HG03039 (cell line): Measurements from ENCODE around the gene PELO.
A peak's percentile ranks its signal among the peaks of the same experiment; 100 is the strongest.
"Not testable (repeated sequence)": the region's sequence is repeated elsewhere in the genome, so short reads cannot be mapped to it uniquely, and the experiment has no call there.

Source experiments
- ATAC-seq: cut with Tn5 transposase; IDR thresholded peaks from one replicate; pipeline ENCODE4 v1.9.1; 2021; ENCODE audit warnings: mild to moderate bottlenecking, moderate library complexity; ENCODE audit not compliant: unreplicated experiment

Gene PELO

GRCh38 chr5:52787600-52788504 lies at the start of gene PELO, which contains the start of gene ITGA1:
PELO (plus strand) TSS chr5:52787916; CDS start chr5:52800395, 12,479 bp downstream.
ITGA1 (plus strand) TSS chr5:52787916; CDS start chr5:52788354, 438 bp downstream.
- peak; percentile 76 for ATAC-seq

GRCh38 chr5:52738095-52738506 lies 49.6 kb upstream of the PELO start:
- ATAC-seq = peak; percentile 82

GRCh38 chr5:52740007-52740406 lies 47.7 kb upstream of the PELO start:
- ATAC-seq = no peak

- no peak for ATAC-seq
Observed at GRCh38 chr5:52743012-52743411, 44.7 kb upstream of the PELO start.

GRCh38 chr5:52743529-52743928 lies 44.2 kb upstream of the PELO start:
- ATAC-seq = no peak

GRCh38 chr5:52743970-52744369 lies 43.7 kb upstream of the PELO start:
- no peak for ATAC-seq

- not testable (repeated sequence) for ATAC-seq
Observed at GRCh38 chr5:52744867-52745458, 42.8 kb upstream of the PELO start.

GRCh38 chr5:52746539-52746938 lies 41.2 kb upstream of the PELO start:
- no peak for ATAC-seq

GRCh38 chr5:52748590-52748989 lies 39.1 kb upstream of the PELO start:
- no peak for ATAC-seq

GRCh38 chr5:52749666-52750065 lies 38.0 kb upstream of the PELO start:
- ATAC-seq = no peak

GRCh38 chr5:52751137-52751536 lies 36.6 kb upstream of the PELO start:
- ATAC-seq = no peak

- no peak for ATAC-seq
Observed at GRCh38 chr5:52754051-52754450, 33.7 kb upstream of the PELO start.

GRCh38 chr5:52757527-52757926 lies 30.2 kb upstream of the PELO start:
- ATAC-seq = no peak

GRCh38 chr5:52758014-52758413 lies 29.7 kb upstream of the PELO start:
- no peak for ATAC-seq

GRCh38 chr5:52759331-52759730 lies 28.4 kb upstream of the PELO start:
- no peak for ATAC-seq

- no peak for ATAC-seq
Observed at GRCh38 chr5:52760695-52761366, 26.9 kb upstream of the PELO start.

GRCh38 chr5:52767217-52767743 lies 20.4 kb upstream of the PELO start:
- ATAC-seq = no peak

- ATAC-seq = peak; percentile 43
Observed at GRCh38 chr5:52767766-52768480, 19.8 kb upstream of the PELO start.

- no peak for ATAC-seq
Observed at GRCh38 chr5:52769061-52769460, 18.7 kb upstream of the PELO start.

- no peak for ATAC-seq
Observed at GRCh38 chr5:52770287-52770939, 17.3 kb upstream of the PELO start.
